Stimulated activated memory B cell treated with anti-CD40 and anti-IgM and Interleukin-4, amounts not matched to agents 10 μg/mL and 1 μg/mL and 100 μg/mL, for 72 hours (primary cell): ENCODE results near the gene PGLYRP1.

ENCODE experiments used
- ATAC-seq: fragments of 150-1000 bp; cut with Tn5 transposase; 2 replicates; pipeline ENCODE4 v1.10.0; 2021
- H3K27ac Mint-ChIP-seq: one replicate; pipeline ENCODE4 v1.8.0; 2022; ENCODE audit warnings: mild to moderate bottlenecking, mixed read lengths
- H3K27me3 Mint-ChIP-seq: one replicate; pipeline ENCODE4 v1.8.0; 2022; ENCODE audit warnings: mixed read lengths
- H3K36me3 Mint-ChIP-seq: one replicate; pipeline ENCODE4 v1.8.0; 2022; ENCODE audit warnings: mixed read lengths
- H3K4me1 Mint-ChIP-seq: one replicate; pipeline ENCODE4 v1.8.0; 2022; ENCODE audit warnings: mixed read lengths
- H3K4me3 Mint-ChIP-seq: one replicate; pipeline ENCODE4 v1.8.0; 2022; ENCODE audit warnings: mild to moderate bottlenecking, moderate library complexity, mixed read lengths
- H3K9me3 Mint-ChIP-seq: one replicate; pipeline ENCODE4 v1.8.0; 2022; ENCODE audit warnings: mixed read lengths

Gene PGLYRP1

GRCh38 chr19:45971260-45971902 is 51.5 kb downstream of the PGLYRP1 start:
- peaks cover 8% of the 10 kb centered on the region for H3K9me3 Mint-ChIP-seq
- no peak overlapping the region for H3K27ac Mint-ChIP-seq
- H3K27me3 Mint-ChIP-seq: peaks cover 89% of the 10 kb centered on the region
- no peaks in the 10 kb centered on the region for H3K36me3 Mint-ChIP-seq
- H3K4me1 Mint-ChIP-seq: peaks cover 21% of the 10 kb centered on the region
- ATAC-seq: no peak
- H3K4me3 Mint-ChIP-seq: no peak overlapping the region

GRCh38 chr19:45969676-45970075 is 53.2 kb downstream of the PGLYRP1 start:
- ATAC-seq: no peak
- peaks cover 8% of the 10 kb centered on the region for H3K9me3 Mint-ChIP-seq
- no peaks in the 10 kb centered on the region for H3K36me3 Mint-ChIP-seq
- peaks cover 82% of the 10 kb centered on the region for H3K27me3 Mint-ChIP-seq
- H3K4me1 Mint-ChIP-seq: peaks cover 21% of the 10 kb centered on the region
- no peak overlapping the region for H3K4me3 Mint-ChIP-seq
- no peak overlapping the region for H3K27ac Mint-ChIP-seq
